Upper lobe of left lung (tissue), 4 donors: ENCODE data around the gene PANX1.

ENCODE experiments used
- POLR2AphosphoS5 ChIP-seq, 2 donors: sonication (generic); formaldehyde crosslinking; IDR thresholded peaks; one replicate each; pipeline ENCODE4 v1.5.1; 2017; ENCODE audit warnings: antibody characterized with exemption in 2 of 2
- TF ChIP-seq, protein P1 (sequence below), 6 experiments: fragments of 450-650 bp in 4 of 6; fragments of 200-600 bp in 2 of 6; sonication (generic) in 2 of 6; IDR thresholded peaks; one replicate each; pipeline ENCODE4 v1.5.1; 2016 to 2019; ENCODE audit warnings: antibody characterized with exemption in 6 of 6

DNA sequence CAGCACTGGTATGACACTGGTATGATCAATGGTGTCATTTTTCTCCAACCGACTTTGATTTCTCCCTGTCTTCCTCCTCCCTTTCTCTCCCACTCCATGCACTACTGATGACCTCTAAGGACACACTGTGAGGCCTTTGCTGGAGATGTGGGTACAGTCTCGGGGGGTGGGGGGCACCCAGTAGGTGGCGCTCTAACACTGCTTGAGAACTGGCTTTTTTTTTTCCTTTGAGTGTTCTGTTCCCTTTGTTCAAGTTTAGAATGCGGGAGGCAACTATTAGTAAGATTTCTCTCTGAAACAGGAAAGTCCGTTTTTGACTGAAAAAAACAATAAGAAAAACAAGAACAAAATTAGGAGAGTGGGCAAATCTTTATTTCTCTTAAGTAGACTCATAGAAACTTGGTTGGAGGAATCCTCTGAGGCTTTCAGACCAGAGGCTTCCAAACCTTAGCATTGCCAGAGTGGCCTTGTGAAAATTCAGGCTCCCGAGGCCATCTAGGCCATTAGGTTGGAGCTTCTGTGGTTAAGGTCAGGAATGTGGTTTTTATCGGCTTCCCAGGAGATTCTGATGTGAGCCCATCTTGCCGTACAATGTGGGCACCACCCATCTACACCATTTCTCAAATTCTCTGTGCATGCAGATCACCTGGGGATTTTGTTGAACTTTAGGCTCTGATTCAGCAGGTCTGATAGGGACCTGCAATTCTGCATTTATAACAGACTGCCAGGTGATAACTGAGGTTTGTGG, 43.2 kb downstream of the PANX1 start:
- TF ChIP-seq, protein P1, sequence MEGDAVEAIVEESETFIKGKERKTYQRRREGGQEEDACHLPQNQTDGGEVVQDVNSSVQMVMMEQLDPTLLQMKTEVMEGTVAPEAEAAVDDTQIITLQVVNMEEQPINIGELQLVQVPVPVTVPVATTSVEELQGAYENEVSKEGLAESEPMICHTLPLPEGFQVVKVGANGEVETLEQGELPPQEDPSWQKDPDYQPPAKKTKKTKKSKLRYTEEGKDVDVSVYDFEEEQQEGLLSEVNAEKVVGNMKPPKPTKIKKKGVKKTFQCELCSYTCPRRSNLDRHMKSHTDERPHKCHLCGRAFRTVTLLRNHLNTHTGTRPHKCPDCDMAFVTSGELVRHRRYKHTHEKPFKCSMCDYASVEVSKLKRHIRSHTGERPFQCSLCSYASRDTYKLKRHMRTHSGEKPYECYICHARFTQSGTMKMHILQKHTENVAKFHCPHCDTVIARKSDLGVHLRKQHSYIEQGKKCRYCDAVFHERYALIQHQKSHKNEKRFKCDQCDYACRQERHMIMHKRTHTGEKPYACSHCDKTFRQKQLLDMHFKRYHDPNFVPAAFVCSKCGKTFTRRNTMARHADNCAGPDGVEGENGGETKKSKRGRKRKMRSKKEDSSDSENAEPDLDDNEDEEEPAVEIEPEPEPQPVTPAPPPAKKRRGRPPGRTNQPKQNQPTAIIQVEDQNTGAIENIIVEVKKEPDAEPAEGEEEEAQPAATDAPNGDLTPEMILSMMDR (IDR thresholded peaks at IDR 0.05): peak in 3 of 6 experiments; percentile 11 to 38 (median 22)
- TF ChIP-seq POLR2AphosphoS5 (IDR thresholded peaks at IDR 0.05): no peak
